Measurements from ENCODE around the gene LRRC43. TPM values are rescaled to one million over a fixed set of nuclear protein-coding genes. Genes with fewer than 3 reads are reported as not detected.

Gene LRRC43, protein sequence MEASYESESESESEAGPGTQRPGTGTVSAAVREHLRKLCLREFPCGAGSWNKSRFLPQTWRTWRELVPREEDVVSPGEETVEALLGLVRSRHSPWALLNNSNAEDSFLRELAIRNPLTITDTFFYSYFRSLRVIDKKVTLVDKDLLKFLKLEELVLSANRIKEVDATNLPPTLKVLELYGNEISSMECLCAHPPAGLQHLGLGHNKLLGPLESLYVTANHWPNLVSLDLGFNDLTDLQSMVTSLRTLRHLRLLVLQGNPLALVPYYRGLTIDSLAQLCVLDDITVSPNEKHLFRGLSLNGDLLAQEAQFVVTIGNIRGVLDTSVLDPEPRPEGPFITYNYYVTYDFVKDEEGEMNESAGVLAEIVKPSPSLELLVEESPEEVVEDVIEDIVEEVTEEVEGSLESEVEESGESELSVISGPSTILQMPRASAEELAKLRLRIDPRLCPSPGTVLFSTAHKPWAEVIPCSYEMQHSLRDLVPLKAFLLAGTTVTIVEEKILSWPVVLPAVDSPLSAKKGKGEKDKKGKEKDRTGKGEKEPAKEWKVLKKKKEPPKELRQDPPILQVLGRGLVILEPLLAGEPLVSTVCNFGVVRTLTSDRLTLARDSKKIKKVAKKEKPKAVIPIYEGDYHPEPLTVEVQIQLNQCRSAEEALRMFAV
- not detected for total RNA-seq

GRCh38 chr12:122182887-122183587 lies at the start of gene LRRC43:
Gene LRRC43, plus strand, starts transcription at chr12:122183123. Its CDS starts 22 bp downstream, at chr12:122183145.
- peak within 1 kb of the TSS; percentile 24 to 58 (median 43) for H3K4me3 ChIP-seq (ENCODE audit: low read length in 3 of 3)
- H3K36me3 ChIP-seq (ENCODE audit: control insufficient read depth in 3 of 3, insufficient read depth in 3 of 3, low read length in 3 of 3) = no peaks in the 10 kb centered on the region
- H3K9me3 ChIP-seq (ENCODE audit: control insufficient read depth in 3 of 3, low read length in 3 of 3) = no peaks in the 10 kb centered on the region
- no peak within 1 kb of the TSS for H3K27ac ChIP-seq (ENCODE audit: low read depth, low read length)
- peaks cover 2 to 5% (median 3%) of the 10 kb centered on the region in 3 donors for H3K4me1 ChIP-seq (ENCODE audit: control insufficient read depth in 3 of 3, insufficient read depth in 3 of 3, low read length in 3 of 3)
- H3K27me3 ChIP-seq (ENCODE audit: control insufficient read depth in 3 of 3, insufficient read depth in 3 of 3, low read length in 3 of 3) = peaks cover 0 to 7% (median 0%) of the 10 kb centered on the region in 3 donors
- H3K9ac ChIP-seq (ENCODE audit: low read depth in 1 of 3, low read length in 3 of 3) = peak within 1 kb of the TSS in 1 of 3 donors; percentile 62

DNA sequence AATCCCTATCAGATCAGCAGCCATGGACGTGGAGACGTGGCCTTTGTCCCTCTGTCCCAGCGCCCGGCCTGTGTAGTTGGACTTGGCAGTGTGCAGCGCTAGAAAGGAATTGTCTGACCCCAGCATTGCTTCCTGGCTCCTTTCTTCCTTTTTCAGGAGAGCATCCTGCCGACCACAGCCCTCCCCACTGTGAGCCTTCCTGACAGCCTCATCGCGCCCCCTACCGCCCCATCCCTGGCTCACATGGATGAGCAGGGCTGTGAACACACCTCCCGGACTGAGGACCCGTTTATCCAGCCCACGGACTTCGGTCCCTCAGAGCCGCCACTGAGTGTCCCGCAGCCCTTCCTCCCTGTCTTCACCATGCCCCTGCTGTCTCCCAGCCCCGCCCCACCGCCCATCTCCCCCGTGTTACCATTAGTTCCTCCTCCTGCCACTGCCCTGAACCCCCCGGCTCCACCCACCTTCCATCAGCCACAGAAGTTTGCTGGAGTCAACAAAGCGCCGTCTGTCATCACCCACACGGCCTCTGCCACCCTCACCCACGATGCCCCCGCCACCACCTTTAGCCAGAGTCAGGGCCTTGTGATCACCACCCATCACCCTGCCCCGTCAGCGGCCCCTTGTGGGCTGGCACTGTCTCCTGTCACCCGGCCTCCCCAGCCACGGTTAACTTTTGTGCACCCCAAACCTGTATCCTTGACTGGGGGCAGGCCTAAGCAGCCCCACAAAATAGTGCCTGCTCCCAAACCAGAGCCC lies 49.6 kb upstream of the LRRC43 start:
- H3K36me3 ChIP-seq (ENCODE audit: control insufficient read depth in 3 of 3, insufficient read depth in 3 of 3, low read length in 3 of 3) = peaks cover 73 to 75% (median 75%) of the 10 kb centered on the region in 3 donors
- no peak overlapping the region for H3K27ac ChIP-seq (ENCODE audit: low read depth, low read length)
- H3K27me3 ChIP-seq (ENCODE audit: control insufficient read depth in 3 of 3, insufficient read depth in 3 of 3, low read length in 3 of 3) = no peaks in the 10 kb centered on the region
- H3K9ac ChIP-seq (ENCODE audit: low read depth in 1 of 3, low read length in 3 of 3) = no peak overlapping the region
- H3K9me3 ChIP-seq (ENCODE audit: control insufficient read depth in 3 of 3, low read length in 3 of 3) = no peaks in the 10 kb centered on the region
- no peak overlapping the region for H3K4me3 ChIP-seq (ENCODE audit: low read length in 3 of 3)
- H3K4me1 ChIP-seq (ENCODE audit: control insufficient read depth in 3 of 3, insufficient read depth in 3 of 3, low read length in 3 of 3) = peaks cover 9 to 23% (median 18%) of the 10 kb centered on the region in 3 donors

DNA sequence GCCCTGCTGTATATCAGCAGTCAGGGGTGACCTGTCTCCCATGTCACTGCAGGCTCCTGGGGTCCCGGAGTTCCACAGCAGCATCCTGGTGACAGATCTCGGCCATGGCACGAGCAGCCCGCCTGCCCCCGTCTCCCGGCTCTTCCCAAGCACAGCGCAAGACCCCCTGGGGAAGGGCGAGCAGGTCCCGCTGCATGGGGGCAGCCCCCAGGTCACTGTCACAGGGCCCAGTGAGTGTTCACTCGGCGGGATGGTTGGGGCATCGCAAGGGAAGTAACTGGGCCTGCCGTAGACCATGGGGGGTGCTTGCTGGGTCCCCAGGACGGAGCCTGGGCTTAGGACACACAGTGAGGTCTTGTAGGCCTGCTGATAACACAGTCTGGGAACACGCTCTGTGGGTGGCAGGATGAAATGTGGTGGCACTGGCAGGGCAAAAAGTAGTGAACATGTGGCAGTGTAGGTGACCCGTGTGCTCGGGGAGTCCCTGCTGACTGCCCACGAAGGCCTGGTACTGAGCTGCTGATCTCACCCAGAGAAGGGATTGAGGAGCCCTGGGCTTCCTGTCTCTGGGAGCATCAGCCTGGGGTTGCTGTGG lies 47.4 kb upstream of the LRRC43 start:
- H3K9me3 ChIP-seq (ENCODE audit: control insufficient read depth in 3 of 3, low read length in 3 of 3) = no peaks in the 10 kb centered on the region
- no peaks in the 10 kb centered on the region for H3K27me3 ChIP-seq (ENCODE audit: control insufficient read depth in 3 of 3, insufficient read depth in 3 of 3, low read length in 3 of 3)
- H3K27ac ChIP-seq (ENCODE audit: low read depth, low read length) = no peak overlapping the region
- peaks cover 11 to 21% (median 15%) of the 10 kb centered on the region in 3 donors for H3K4me1 ChIP-seq (ENCODE audit: control insufficient read depth in 3 of 3, insufficient read depth in 3 of 3, low read length in 3 of 3)
- no peak overlapping the region for H3K9ac ChIP-seq (ENCODE audit: low read depth in 1 of 3, low read length in 3 of 3)
- H3K36me3 ChIP-seq (ENCODE audit: control insufficient read depth in 3 of 3, insufficient read depth in 3 of 3, low read length in 3 of 3) = peaks cover 68 to 70% (median 70%) of the 10 kb centered on the region in 3 donors
- H3K4me3 ChIP-seq (ENCODE audit: low read length in 3 of 3) = no peak overlapping the region

- Histone ChIP-seq H3K4me1 (ENCODE audit: control insufficient read depth in 3 of 3, insufficient read depth in 3 of 3, low read length in 3 of 3) (peaks cover 23 to 33% (median 28%) of the 10 kb centered on the region in 3 donors), H3K9me3 (ENCODE audit: control insufficient read depth in 3 of 3, low read length in 3 of 3) (no peaks in the 10 kb centered on the region), H3K27me3 (ENCODE audit: control insufficient read depth in 3 of 3, insufficient read depth in 3 of 3, low read length in 3 of 3) (no peaks in the 10 kb centered on the region), H3K4me3 (ENCODE audit: low read length in 3 of 3) (no peak overlapping the region), H3K27ac (ENCODE audit: low read depth, low read length) (no peak overlapping the region), H3K36me3 (ENCODE audit: control insufficient read depth in 3 of 3, insufficient read depth in 3 of 3, low read length in 3 of 3) (peaks cover 73 to 81% (median 75%) of the 10 kb centered on the region in 3 donors), H3K9ac (ENCODE audit: low read depth in 1 of 3, low read length in 3 of 3) (peak overlapping the region in 1 of 3 donors; percentile 33)
These were observed 45.7 kb upstream of the LRRC43 start for GRCh38 chr12:122137229-122137628.

DNA sequence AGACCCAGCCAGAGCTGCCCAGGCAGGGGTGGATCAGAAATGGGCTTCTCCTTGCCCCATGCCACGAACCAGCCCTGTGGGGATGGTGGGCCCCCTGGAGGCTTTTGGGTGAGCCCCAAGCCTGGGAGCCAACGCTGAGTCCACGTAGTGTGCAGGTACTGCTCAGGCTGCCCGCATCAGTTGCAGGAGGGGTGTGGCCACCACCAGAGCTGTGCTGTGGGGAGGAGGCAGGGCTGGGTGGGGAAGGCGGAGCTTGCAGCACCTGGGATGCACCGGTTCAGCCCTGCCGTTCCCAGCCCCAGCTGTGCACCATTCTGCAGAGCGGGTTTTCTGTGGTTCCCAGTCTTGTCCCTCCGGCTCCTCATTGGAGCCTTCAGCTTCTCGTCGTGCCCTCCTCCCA lies 45.2 kb upstream of the LRRC43 start:
- Histone ChIP-seq H3K4me3 (ENCODE audit: low read length in 3 of 3) (no peak overlapping the region), H3K4me1 (ENCODE audit: control insufficient read depth in 3 of 3, insufficient read depth in 3 of 3, low read length in 3 of 3) (peaks cover 26 to 33% (median 27%) of the 10 kb centered on the region in 3 donors), H3K36me3 (ENCODE audit: control insufficient read depth in 3 of 3, insufficient read depth in 3 of 3, low read length in 3 of 3) (peaks cover 72 to 81% (median 74%) of the 10 kb centered on the region in 3 donors), H3K9ac (ENCODE audit: low read depth in 1 of 3, low read length in 3 of 3) (peak overlapping the region in 1 of 3 donors; percentile 33), H3K9me3 (ENCODE audit: control insufficient read depth in 3 of 3, low read length in 3 of 3) (no peaks in the 10 kb centered on the region), H3K27me3 (ENCODE audit: control insufficient read depth in 3 of 3, insufficient read depth in 3 of 3, low read length in 3 of 3) (no peaks in the 10 kb centered on the region), H3K27ac (ENCODE audit: low read depth, low read length) (no peak overlapping the region)

DNA sequence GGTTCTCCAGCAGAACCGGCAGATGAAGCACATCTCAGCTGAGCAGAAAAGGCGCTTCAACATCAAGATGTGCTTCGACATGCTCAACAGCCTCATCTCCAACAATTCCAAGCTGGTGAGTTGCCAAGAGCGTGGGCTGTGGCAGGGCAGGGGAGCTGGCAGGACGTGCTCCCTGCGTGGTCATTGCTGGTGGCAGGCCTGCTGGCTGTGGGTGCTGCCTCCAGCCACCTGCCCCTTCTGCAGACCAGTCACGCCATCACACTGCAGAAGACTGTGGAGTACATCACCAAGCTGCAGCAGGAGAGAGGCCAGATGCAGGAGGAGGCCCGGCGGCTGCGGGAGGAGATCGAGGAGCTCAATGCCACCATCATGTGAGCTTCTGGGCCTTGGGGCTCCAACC lies 44.7 kb upstream of the LRRC43 start:
- H3K4me1 ChIP-seq (ENCODE audit: control insufficient read depth in 3 of 3, insufficient read depth in 3 of 3, low read length in 3 of 3) = peaks cover 28 to 35% (median 32%) of the 10 kb centered on the region in 3 donors
- peak overlapping the region in 1 of 3 donors; percentile 25 for H3K9ac ChIP-seq (ENCODE audit: low read depth in 1 of 3, low read length in 3 of 3)
- H3K27me3 ChIP-seq (ENCODE audit: control insufficient read depth in 3 of 3, insufficient read depth in 3 of 3, low read length in 3 of 3) = no peaks in the 10 kb centered on the region
- H3K27ac ChIP-seq (ENCODE audit: low read depth, low read length) = no peak overlapping the region
- H3K4me3 ChIP-seq (ENCODE audit: low read length in 3 of 3) = no peak overlapping the region
- H3K36me3 ChIP-seq (ENCODE audit: control insufficient read depth in 3 of 3, insufficient read depth in 3 of 3, low read length in 3 of 3) = peaks cover 73 to 80% (median 74%) of the 10 kb centered on the region in 3 donors
- no peaks in the 10 kb centered on the region for H3K9me3 ChIP-seq (ENCODE audit: control insufficient read depth in 3 of 3, low read length in 3 of 3)

- no peak overlapping the region for H3K27ac ChIP-seq (ENCODE audit: low read depth, low read length)
- H3K36me3 ChIP-seq (ENCODE audit: control insufficient read depth in 3 of 3, insufficient read depth in 3 of 3, low read length in 3 of 3) = peaks cover 74 to 81% (median 76%) of the 10 kb centered on the region in 3 donors
- peaks cover 31 to 38% (median 35%) of the 10 kb centered on the region in 3 donors for H3K4me1 ChIP-seq (ENCODE audit: control insufficient read depth in 3 of 3, insufficient read depth in 3 of 3, low read length in 3 of 3)
- no peak overlapping the region for H3K4me3 ChIP-seq (ENCODE audit: low read length in 3 of 3)
- H3K9ac ChIP-seq (ENCODE audit: low read depth in 1 of 3, low read length in 3 of 3) = peak overlapping the region in 1 of 3 donors; percentile 25
- H3K9me3 ChIP-seq (ENCODE audit: control insufficient read depth in 3 of 3, low read length in 3 of 3) = no peaks in the 10 kb centered on the region
- no peaks in the 10 kb centered on the region for H3K27me3 ChIP-seq (ENCODE audit: control insufficient read depth in 3 of 3, insufficient read depth in 3 of 3, low read length in 3 of 3)
These were observed 44.3 kb upstream of the LRRC43 start for GRCh38 chr12:122138616-122139015.

DNA sequence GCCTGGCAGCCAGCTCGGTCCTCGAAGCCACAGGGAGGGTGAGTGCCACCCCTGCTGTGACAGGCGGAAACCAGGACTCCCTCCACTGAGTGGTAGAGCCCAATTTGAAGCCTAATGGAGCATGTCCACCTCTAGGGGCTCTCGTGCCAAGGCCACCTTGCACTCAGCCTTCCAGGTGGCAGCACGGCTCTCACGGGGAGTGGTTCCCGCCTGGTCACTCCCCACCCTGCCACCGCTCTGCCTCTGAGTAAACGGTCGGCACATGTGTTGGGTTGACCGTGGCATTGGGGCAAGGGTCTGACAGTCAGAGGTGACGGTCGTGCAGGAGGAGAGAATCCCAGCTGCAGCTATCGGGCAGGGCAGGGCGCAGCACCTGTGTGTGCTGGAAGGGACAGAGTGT lies 43.7 kb upstream of the LRRC43 start:
- Histone ChIP-seq H3K4me1 (ENCODE audit: control insufficient read depth in 3 of 3, insufficient read depth in 3 of 3, low read length in 3 of 3) (peaks cover 34 to 40% (median 35%) of the 10 kb centered on the region in 3 donors), H3K27ac (ENCODE audit: low read depth, low read length) (no peak overlapping the region), H3K9ac (ENCODE audit: low read depth in 1 of 3, low read length in 3 of 3) (no peak overlapping the region), H3K27me3 (ENCODE audit: control insufficient read depth in 3 of 3, insufficient read depth in 3 of 3, low read length in 3 of 3) (no peaks in the 10 kb centered on the region), H3K36me3 (ENCODE audit: control insufficient read depth in 3 of 3, insufficient read depth in 3 of 3, low read length in 3 of 3) (peaks cover 75 to 82% (median 75%) of the 10 kb centered on the region in 3 donors), H3K9me3 (ENCODE audit: control insufficient read depth in 3 of 3, low read length in 3 of 3) (no peaks in the 10 kb centered on the region), H3K4me3 (ENCODE audit: low read length in 3 of 3) (no peak overlapping the region)

GRCh38 chr12:122139941-122140340 lies 43.0 kb upstream of the LRRC43 start:
- Histone ChIP-seq H3K36me3 (ENCODE audit: control insufficient read depth in 3 of 3, insufficient read depth in 3 of 3, low read length in 3 of 3) (peaks cover 73 to 79% (median 73%) of the 10 kb centered on the region in 3 donors), H3K27ac (ENCODE audit: low read depth, low read length) (no peak overlapping the region), H3K9me3 (ENCODE audit: control insufficient read depth in 3 of 3, low read length in 3 of 3) (no peaks in the 10 kb centered on the region), H3K4me3 (ENCODE audit: low read length in 3 of 3) (no peak overlapping the region), H3K4me1 (ENCODE audit: control insufficient read depth in 3 of 3, insufficient read depth in 3 of 3, low read length in 3 of 3) (peaks cover 34 to 40% (median 35%) of the 10 kb centered on the region in 3 donors), H3K27me3 (ENCODE audit: control insufficient read depth in 3 of 3, insufficient read depth in 3 of 3, low read length in 3 of 3) (no peaks in the 10 kb centered on the region), H3K9ac (ENCODE audit: low read depth in 1 of 3, low read length in 3 of 3) (no peak overlapping the region)
